Endothelial cell of umbilical vein (primary cell): ENCODE measurements around the gene GRID1. TPM values are rescaled to one million over a fixed set of nuclear protein-coding genes. Genes with fewer than 3 reads are reported as not detected.

Experiments
- BruUV-seq: library from RNA; stranded (reverse); fragments of 400-500 nt; replicated peaks from 2 replicates; lab custom pipeline; 2021; lab: Mats Ljungman, UMichigan
- CTCF ChIA-PET: fragments of 300-600, 350-600 bp; sonication (Branson Sonifier 250); formaldehyde crosslinking; loops from one replicate; lab custom pipeline; 2021; ENCODE audit warnings: antibody characterized with exemption, inconsistent platforms; lab: Charles Lee
- POLR2A ChIA-PET: fragments of 300-600, 350-600 bp; sonication (Branson Sonifier 250); formaldehyde crosslinking; loops from one replicate; lab custom pipeline; 2021; ENCODE audit warnings: antibody characterized with exemption, inconsistent platforms; lab: Charles Lee
- DNase-seq: peaks from one replicate; pipeline ENCODE4 v3.0.0-alpha.2; 2011; ENCODE audit warnings: low read depth, low spot score
- FAIRE-seq: peaks from 2 replicates; lab custom pipeline; 2011; peaks lifted over from hg19 to GRCh38; lab: Jason Lieb, UNC
- H2AFZ ChIP-seq: 2 replicates; pipeline ENCODE4 v1.6.0; 2012; ENCODE audit warnings: low read depth, low read length, control low read depth, inconsistent platforms
- H3K27ac ChIP-seq: 2 replicates; pipeline ENCODE4 v1.5.1; 2011; ENCODE audit warnings: low read depth, mild to moderate bottlenecking, control low read depth, low read length, moderate library complexity; ENCODE audit not compliant: insufficient read depth
- H3K27me3 ChIP-seq, 2 experiments: 2 replicates each; pipeline versions ENCODE4 v1.6.0 to v1.6.1; 2011; ENCODE audit warnings: low read length in 2 of 2, mixed read lengths in 1 of 2; ENCODE audit not compliant: control insufficient read depth in 2 of 2, insufficient read depth in 2 of 2
- H3K36me3 ChIP-seq, 2 experiments: 2 replicates in 1 of 2; 3 replicates in 1 of 2; pipeline ENCODE4 v1.5.1; 2011; ENCODE audit warnings: low read length in 2 of 2, mild to moderate bottlenecking in 1 of 2, moderate library complexity in 1 of 2; ENCODE audit not compliant: control insufficient read depth in 2 of 2, insufficient read depth in 2 of 2; ENCODE audit errors: extremely low read depth in 1 of 2
- H3K4me1 ChIP-seq: 3 replicates; pipeline ENCODE4 v1.5.1; 2011; ENCODE audit warnings: mild to moderate bottlenecking, low read length; ENCODE audit not compliant: control insufficient read depth, insufficient read depth; ENCODE audit errors: extremely low read depth
- H3K4me2 ChIP-seq: 2 replicates; pipeline ENCODE4 v1.6.1; 2011; ENCODE audit warnings: low read length, control low read depth, mixed read lengths; ENCODE audit not compliant: insufficient read depth
- H3K4me3 ChIP-seq, 3 experiments: fragments of 200-600 bp in 1 of 3; sonication (generic), shearing (Covaris generic) in 1 of 3; replicated peaks in 1 of 3; 2 replicates each; pipeline ENCODE4 v1.5.1; 2011 to 2016; ENCODE audit warnings: control low read depth in 3 of 3, low read length in 3 of 3, mild to moderate bottlenecking in 2 of 3, inconsistent platforms in 1 of 3, low read depth in 1 of 3, moderate library complexity in 1 of 3; ENCODE audit not compliant: insufficient read depth in 1 of 3
- H3K79me2 ChIP-seq: 2 replicates; pipeline ENCODE4 v1.6.0; 2012; ENCODE audit warnings: low read length, inconsistent platforms; ENCODE audit not compliant: control insufficient read depth, insufficient read depth
- H3K9ac ChIP-seq: replicated peaks from 2 replicates; pipeline ENCODE3; 2011; ENCODE audit warnings: low read length, control low read depth; ENCODE audit not compliant: insufficient read depth; ENCODE audit errors: extremely low read depth
- H3K9me1 ChIP-seq: replicated peaks from 3 replicates; pipeline ENCODE4 v1.6.0; 2011; ENCODE audit warnings: mild to moderate bottlenecking, low read length; ENCODE audit not compliant: control insufficient read depth, insufficient read depth; ENCODE audit errors: extremely low read depth
- H3K9me3 ChIP-seq: replicated peaks from 2 replicates; pipeline ENCODE4 v1.5.1; 2012; ENCODE audit warnings: low read length, inconsistent platforms; ENCODE audit not compliant: control insufficient read depth, insufficient read depth
- H4K20me1 ChIP-seq: replicated peaks from 2 replicates; pipeline ENCODE3; 2011; ENCODE audit warnings: mild to moderate bottlenecking, low read length; ENCODE audit not compliant: control insufficient read depth, insufficient read depth; ENCODE audit errors: extremely low read depth
- EZH2 ChIP-seq: IDR thresholded peaks from 2 replicates; pipeline ENCODE4 v1.6.1; 2012; ENCODE audit warnings: borderline replicate concordance, low read depth, mild to moderate bottlenecking, moderate library complexity, low read length, inconsistent platforms; ENCODE audit not compliant: severe bottlenecking
- FOS ChIP-seq: IDR thresholded peaks from 2 replicates; pipeline ENCODE4 v1.6.1; 2011; ENCODE audit warnings: mild to moderate bottlenecking, low read length, moderate library complexity, borderline replicate concordance; ENCODE audit not compliant: insufficient read depth
- GATA2 ChIP-seq: IDR thresholded peaks from 2 replicates; pipeline ENCODE4 v1.7.0; 2011; ENCODE audit warnings: low read depth, mild to moderate bottlenecking, moderate library complexity, mixed read lengths, low read length; ENCODE audit not compliant: insufficient read length, insufficient read depth
- JUN ChIP-seq: IDR thresholded peaks from 2 replicates; pipeline ENCODE4 v1.6.1; 2011; ENCODE audit warnings: borderline replicate concordance, low read depth; ENCODE audit not compliant: insufficient read length, insufficient read depth
- MYC ChIP-seq: IDR thresholded peaks from one replicate; pipeline ENCODE4 v1.6.1; 2011; ENCODE audit warnings: mild to moderate bottlenecking, low read depth, low read length
- POLR2A ChIP-seq: IDR thresholded peaks from 2 replicates; pipeline ENCODE4 v1.6.1; 2012; ENCODE audit warnings: low read depth, mild to moderate bottlenecking, control low read depth, low read length
- POLR2AphosphoS5 ChIP-seq: IDR thresholded peaks from 2 replicates; pipeline ENCODE4 v1.6.1; 2012; ENCODE audit warnings: low read depth, mild to moderate bottlenecking, control low read depth, low read length, moderate library complexity; ENCODE audit not compliant: insufficient read depth
- dilution Hi-C: fragments of 300-500 bp; cut with MboI; formaldehyde crosslinking; loops from one replicate; pipeline ENCODE4 v1.15.0; 2019; ENCODE audit warnings: low sequenced_read_pairs; ENCODE audit not compliant: extremely low pct_ligation_motif_present
- intact Hi-C: fragments of 100-400 bp; cut with micrococcal nuclease; formaldehyde crosslinking; loops from one replicate; pipeline ENCODE4 v1.10.0; 2022
- polyA plus RNA-seq, 4 experiments: library from polyadenylated mRNA; depleted of rRNA in 3 of 4; stranded (reverse) in 3 of 4; unstranded in 1 of 4; fragments of >200 nt; gene quantifications; 2 replicates each; pipeline versions ENCODE4 v1.2.1 to v1.2.3, GENCODE V29; 2011 to 2012; ENCODE audit warnings: missing spikeins in 1 of 4
- total RNA-seq: library from RNA; stranded (reverse); gene quantifications from 2 replicates; pipeline ENCODE4 v1.2.3, GENCODE V29; 2021
- TF ChIP-seq, protein P1 (sequence below), 2 donors: IDR thresholded peaks; 1 replicate in 1 of 2; 2 replicates in 1 of 2; pipeline ENCODE4 v1.5.1; 2011; ENCODE audit warnings: low read length in 2 of 2, mild to moderate bottlenecking in 2 of 2, moderate library complexity in 2 of 2, control low read depth in 1 of 2, inconsistent platforms in 1 of 2, low read depth in 1 of 2; ENCODE audit not compliant: insufficient read depth in 1 of 2; ENCODE audit errors: extremely low read depth in 1 of 2
- TF ChIP-seq, protein P2 (sequence below): IDR thresholded peaks from 2 replicates; pipeline ENCODE4 v1.6.1; 2011; ENCODE audit not compliant: insufficient read depth, insufficient read length

GRID1 gene
- total and polyA plus RNA-seq, 2 donors (not counting 3 experiments of a cell fraction or from before 2014, with no cell fraction given): not detected

DNA sequence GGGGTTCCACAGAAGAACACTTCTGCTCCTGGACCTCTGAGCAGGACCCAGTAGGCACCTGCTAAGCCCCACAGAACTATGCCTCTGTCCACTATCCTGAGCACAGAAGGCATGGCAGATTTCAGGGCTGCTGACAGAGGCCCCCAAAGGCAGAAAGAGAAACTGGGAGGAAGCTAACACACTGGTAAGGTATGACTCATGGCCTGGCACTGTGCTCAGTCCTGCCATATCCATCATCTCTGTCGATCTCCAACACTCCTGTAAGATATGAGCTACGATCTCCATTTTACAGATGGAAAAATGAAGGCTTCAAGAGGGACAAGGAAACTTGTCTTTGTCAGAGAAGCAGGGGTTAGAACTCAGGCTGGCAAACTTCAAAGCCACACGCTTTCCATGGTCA is 62.2 kb downstream of the GRID1 start:
- POLR2A ChIA-PET: no interaction called here
- no peak for FAIRE-seq
- no TSS peak for BruUV-seq
- dilution Hi-C loops (no loop called here), intact Hi-C loops (no loop called here)
- DNase-seq: no peak
- TF ChIP-seq MYC (no peak), EZH2 (no peak), GATA2 (no peak), JUN (no peak), POLR2AphosphoS5 (no peak), FOS (no peak), POLR2A (no peak)
- TF ChIP-seq, protein P1, sequence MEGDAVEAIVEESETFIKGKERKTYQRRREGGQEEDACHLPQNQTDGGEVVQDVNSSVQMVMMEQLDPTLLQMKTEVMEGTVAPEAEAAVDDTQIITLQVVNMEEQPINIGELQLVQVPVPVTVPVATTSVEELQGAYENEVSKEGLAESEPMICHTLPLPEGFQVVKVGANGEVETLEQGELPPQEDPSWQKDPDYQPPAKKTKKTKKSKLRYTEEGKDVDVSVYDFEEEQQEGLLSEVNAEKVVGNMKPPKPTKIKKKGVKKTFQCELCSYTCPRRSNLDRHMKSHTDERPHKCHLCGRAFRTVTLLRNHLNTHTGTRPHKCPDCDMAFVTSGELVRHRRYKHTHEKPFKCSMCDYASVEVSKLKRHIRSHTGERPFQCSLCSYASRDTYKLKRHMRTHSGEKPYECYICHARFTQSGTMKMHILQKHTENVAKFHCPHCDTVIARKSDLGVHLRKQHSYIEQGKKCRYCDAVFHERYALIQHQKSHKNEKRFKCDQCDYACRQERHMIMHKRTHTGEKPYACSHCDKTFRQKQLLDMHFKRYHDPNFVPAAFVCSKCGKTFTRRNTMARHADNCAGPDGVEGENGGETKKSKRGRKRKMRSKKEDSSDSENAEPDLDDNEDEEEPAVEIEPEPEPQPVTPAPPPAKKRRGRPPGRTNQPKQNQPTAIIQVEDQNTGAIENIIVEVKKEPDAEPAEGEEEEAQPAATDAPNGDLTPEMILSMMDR (IDR thresholded peaks at IDR 0.05; ENCODE audit: extremely low read depth in 1 of 2, insufficient read depth in 1 of 2, low read depth in 1 of 2, low read length in 2 of 2): no peak
- TF ChIP-seq, protein P2, sequence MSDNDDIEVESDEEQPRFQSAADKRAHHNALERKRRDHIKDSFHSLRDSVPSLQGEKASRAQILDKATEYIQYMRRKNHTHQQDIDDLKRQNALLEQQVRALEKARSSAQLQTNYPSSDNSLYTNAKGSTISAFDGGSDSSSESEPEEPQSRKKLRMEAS: no peak
- Histone ChIP-seq H3K36me3 (no peaks in the 10 kb centered on the region), H3K9me3 (no peaks in the 10 kb centered on the region), H3K79me2 (no peaks in the 10 kb centered on the region), H3K4me3 (no peak overlapping the region), H3K4me1 (no peaks in the 10 kb centered on the region), H3K9me1 (no peaks in the 10 kb centered on the region), H3K9ac (no peak overlapping the region), H3K27ac (no peak overlapping the region), H4K20me1 (no peaks in the 10 kb centered on the region), H3K27me3 (no peaks in the 10 kb centered on the region), H3K4me2 (no peak overlapping the region), H2AFZ (no peak overlapping the region)
- CTCF ChIA-PET: no interaction called here
